GM23248 (cell line): ENCODE measurements around the gene EPN3.

ENCODE experiments used
- EZH2 ChIP-seq: fragments of 200-600 bp; sonication (generic); IDR thresholded peaks from 2 replicates; pipeline ENCODE4 v1.6.1; 2018; ENCODE audit warnings: antibody characterized with exemption, mild to moderate bottlenecking; ENCODE audit not compliant: insufficient read depth, poor library complexity, severe bottlenecking
- EZH2phosphoT487 ChIP-seq: fragments of 200-600 bp; sonication (generic); IDR thresholded peaks from 2 replicates; pipeline ENCODE4 v1.6.1; 2018; ENCODE audit warnings: antibody characterized with exemption, moderate library complexity, mild to moderate bottlenecking, low read depth; ENCODE audit not compliant: insufficient read depth

DNA sequence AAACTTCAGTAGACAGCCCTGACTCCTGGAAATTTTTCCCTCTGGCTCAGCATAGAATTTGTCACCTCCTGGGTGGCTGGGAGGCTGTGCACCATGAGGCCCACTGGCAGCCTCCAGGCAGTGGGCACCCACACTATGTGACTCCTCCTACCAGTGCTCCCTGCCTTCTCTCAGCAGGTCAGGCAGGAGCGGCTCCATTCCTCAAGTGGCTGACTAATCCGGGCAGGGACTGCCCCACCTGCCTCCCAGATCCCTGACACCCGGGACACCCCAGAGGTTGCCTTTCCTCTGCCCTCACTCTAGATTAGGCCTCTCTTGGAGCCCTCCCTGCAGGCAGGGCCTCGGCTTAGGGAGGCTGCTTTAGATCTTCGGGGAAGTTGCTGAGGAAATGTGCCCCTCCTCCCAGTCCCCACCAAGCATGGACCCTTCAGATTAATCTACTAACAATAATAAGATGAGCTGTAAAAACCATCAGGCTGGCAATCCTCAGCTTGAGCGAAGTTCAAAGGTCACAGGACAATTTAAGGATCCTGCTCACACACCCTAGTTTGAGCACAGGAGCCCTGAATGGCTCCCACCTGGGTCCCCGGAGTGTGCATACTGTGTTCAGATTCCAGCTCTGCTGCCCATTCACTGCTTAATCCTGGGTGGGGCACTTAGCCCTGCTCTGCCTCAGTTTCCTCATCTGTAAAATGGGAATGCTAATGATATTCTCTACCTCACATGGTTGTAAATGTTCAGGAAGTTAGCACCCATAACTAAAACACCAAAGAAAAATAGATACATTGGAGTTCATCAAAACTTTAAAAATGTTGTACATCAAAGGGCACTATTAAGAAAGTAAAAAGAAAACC, 34.3 kb upstream of the EPN3 start:
- TF ChIP-seq EZH2 (no peak), EZH2phosphoT487 (no peak)
